Stimulated activated CD8-positive, alpha-beta memory T cell treated with anti-CD3 and anti-CD28 coated beads, Interleukin-15, amount 100 ng/mL, for 4 hours (primary cell): ENCODE data around the gene NFS1.
"Not testable (repeated sequence)": the region's sequence is repeated elsewhere in the genome, so short reads cannot be mapped to it uniquely, and the experiment has no call there.

ENCODE experiments used
- DNase-seq, 2 donors: peaks; one replicate each; pipeline ENCODE4 v3.0.0-alpha.2; 2020; ENCODE audit warnings: low read depth in 2 of 2

The NFS1 gene

GRCh38 chr20:35709259-35709658 is 10.1 kb upstream of the NFS1 start:
- no peak for DNase-seq

GRCh38 chr20:35708502-35708901 is 9.3 kb upstream of the NFS1 start:
- DNase-seq = no peak

- not testable (repeated sequence) for DNase-seq
Observed at GRCh38 chr20:35706591-35707529, 7.7 kb upstream of the NFS1 start.

- not testable (repeated sequence) for DNase-seq
Observed at GRCh38 chr20:35705894-35706293, 6.7 kb upstream of the NFS1 start.

GRCh38 chr20:35704514-35705261 is 5.5 kb upstream of the NFS1 start:
- DNase-seq = no peak

- DNase-seq = no peak
Observed at GRCh38 chr20:35702824-35703695, 3.9 kb upstream of the NFS1 start.

GRCh38 chr20:35702051-35702823 is 3.1 kb upstream of the NFS1 start:
- no peak for DNase-seq

- no peak for DNase-seq
Observed at GRCh38 chr20:35700625-35701148, 1.5 kb upstream of the NFS1 start.

- no peak for DNase-seq
Observed at GRCh38 chr20:35699957-35700624, 939 bp upstream of the NFS1 start.

- DNase-seq = no peak
Observed at GRCh38 chr20:35698298-35699126, 640 bp downstream of the NFS1 start.

- no peak for DNase-seq
Observed at GRCh38 chr20:35697696-35698297, 1.4 kb downstream of the NFS1 start.

- no peak for DNase-seq
Observed at GRCh38 chr20:35695978-35696377, 3.2 kb downstream of the NFS1 start.

GRCh38 chr20:35695245-35695749 is 3.9 kb downstream of the NFS1 start:
- DNase-seq = no peak

- DNase-seq = no peak
Observed at GRCh38 chr20:35690265-35690664, 8.9 kb downstream of the NFS1 start.

- not testable (repeated sequence) for DNase-seq
Observed at GRCh38 chr20:35686872-35687271, 12.3 kb downstream of the NFS1 start.

GRCh38 chr20:35685368-35685767 is 13.8 kb downstream of the NFS1 start:
- not testable (repeated sequence) for DNase-seq

GRCh38 chr20:35681960-35682359 is 17.2 kb downstream of the NFS1 start:
- DNase-seq = no peak

GRCh38 chr20:35680452-35681183 is 18.5 kb downstream of the NFS1 start:
- DNase-seq = no peak
